Motor neuron (in vitro differentiated cells): Measurements from ENCODE around the gene PLAC9. TPM values are rescaled to one million over a fixed set of nuclear protein-coding genes. Genes with fewer than 3 reads are reported as not detected.
A peak's percentile ranks its signal among the peaks of the same experiment; 100 is the strongest.

ENCODE experiments used
- ATAC-seq, 8 experiments: fragments of 200-7000 bp; cut with Tn5 transposase; replicated peaks in 6 of 8; 2 replicates each; pipeline ENCODE4 v1.8.0; 2021; ENCODE audit warnings: mild to moderate bottlenecking in 8 of 8, moderate library complexity in 8 of 8
- H3K27ac ChIP-seq, 2 donors: fragments of 250-450 bp; sonication (Bioruptor Pico); 2 replicates each; pipeline ENCODE4 v1.9.0; 2021; ENCODE audit warnings: antibody characterized with exemption in 2 of 2, mild to moderate bottlenecking in 2 of 2, moderate library complexity in 1 of 2
- H3K4me1 ChIP-seq, 2 donors: fragments of 250-450 bp; sonication (Bioruptor Pico); replicated peaks in 1 of 2; 2 replicates each; pipeline ENCODE4 v1.6.1; 2021; ENCODE audit warnings: antibody characterized with exemption in 2 of 2, mild to moderate bottlenecking in 2 of 2, moderate library complexity in 1 of 2
- H3K4me3 ChIP-seq, 5 donors: fragments of 250-450 bp; sonication (Bioruptor Pico); 2 replicates each; pipeline ENCODE4 v1.9.0; 2021; ENCODE audit warnings: antibody characterized with exemption in 5 of 5, mild to moderate bottlenecking in 5 of 5, moderate library complexity in 4 of 5
- WGBS, 10 experiments: fragments of 450-650 bp; shearing (Covaris generic); methylation state at CpG; one replicate each; pipeline ENCODE4 v1.0.0; 2022; 5-methylcytosine and 5-hydroxymethylcytosine counted together
- in situ Hi-C, 9 experiments: fragments of 400-800 bp; cut with MboI; loops; one replicate each; pipeline ENCODE4 v1.15.0; 2021; ENCODE audit warnings: low sequenced_read_pairs in 9 of 9, low pct_unique_long_range_greater_than_20kb in 2 of 9; ENCODE audit not compliant: unreplicated experiment in 9 of 9
- total RNA-seq, 8 experiments: library from RNA; unstranded; fragments of 300-600 nt; gene quantifications; 2 replicates each; pipeline versions ENCODE4 v1.2.3 to v1.2.4, GENCODE V29; 2022

Gene PLAC9
- total RNA-seq, 8 experiments from 2014 or later, result 0.16 to 47.0 (median 1.0) TPM; not detected in 1

DNA sequence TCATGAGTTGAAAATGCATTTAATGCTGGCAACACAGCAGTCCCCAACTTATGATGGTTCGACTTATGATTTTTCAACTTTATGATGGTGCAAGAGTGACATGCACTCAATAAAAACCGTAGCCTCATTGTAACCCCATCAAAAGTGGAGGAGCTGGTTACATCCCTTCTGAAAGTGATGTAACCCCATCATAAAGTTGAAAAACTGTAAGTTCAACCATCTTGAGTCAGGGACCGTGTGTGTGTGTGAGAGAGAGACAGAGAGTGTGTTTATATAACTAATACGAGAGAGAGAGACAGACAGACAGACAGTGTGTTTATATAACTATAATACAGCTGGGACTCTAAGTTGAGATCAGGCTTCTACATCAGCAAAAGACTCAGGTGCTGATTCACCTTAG lies 51.8 kb downstream of the PLAC9 start:
- no peak for ATAC-seq
- in situ Hi-C loops, result no loop called here
- Histone ChIP-seq H3K4me1 (no peaks in the 10 kb centered on the region), H3K27ac (no peak overlapping the region), H3K4me3 (no peak overlapping the region)
- WGBS, 10 experiments, result 50 to 100% (median 82%) methylated on average over 1 to 4 of the region's 4 CpGs; no CpG with 5 or more reads in 1 of the 10 experiments

DNA sequence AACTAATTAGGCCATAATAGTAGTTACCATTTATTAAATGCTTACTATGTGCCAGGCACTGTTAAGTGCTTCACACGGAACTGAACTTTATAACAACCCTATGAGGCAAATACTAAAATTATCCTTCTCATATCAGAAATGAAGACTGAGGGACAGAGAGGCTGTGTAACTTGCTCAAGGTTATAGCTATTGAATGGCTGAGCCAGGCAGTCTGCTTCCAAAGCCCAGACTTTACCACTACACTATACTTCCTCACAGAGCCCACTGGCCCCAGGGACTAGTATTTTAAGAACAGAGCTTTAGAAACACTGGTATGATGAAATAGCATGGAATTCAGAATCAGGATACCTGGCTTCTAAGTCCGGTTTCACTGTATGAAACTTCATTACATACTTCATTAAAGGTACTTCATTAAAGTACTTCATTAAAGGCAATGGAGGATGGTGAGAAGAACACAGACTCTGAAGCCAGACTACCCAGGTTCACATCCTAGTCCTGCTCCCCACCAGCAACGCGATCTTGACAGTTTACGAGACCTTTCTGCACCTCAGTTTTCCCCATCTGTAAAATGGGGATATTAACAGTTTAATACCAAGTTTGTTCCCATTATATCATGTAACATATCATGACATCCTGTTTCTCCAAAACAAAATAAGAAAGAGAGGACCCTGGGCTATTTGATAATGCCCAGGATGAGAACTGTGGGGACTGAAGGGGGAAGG lies 53.2 kb downstream of the PLAC9 start:
- H3K4me1 ChIP-seq, result no peaks in the 10 kb centered on the region
- no peak overlapping the region for H3K27ac ChIP-seq
- H3K4me3 ChIP-seq, result no peak overlapping the region
- ATAC-seq, result no peak
- WGBS, 10 experiments, result 75 to 100% (median 85%) methylated on average over 1 to 5 of the region's 5 CpGs; no CpG with 5 or more reads in 1 of the 10 experiments
- in situ Hi-C loops, result no loop called here

DNA sequence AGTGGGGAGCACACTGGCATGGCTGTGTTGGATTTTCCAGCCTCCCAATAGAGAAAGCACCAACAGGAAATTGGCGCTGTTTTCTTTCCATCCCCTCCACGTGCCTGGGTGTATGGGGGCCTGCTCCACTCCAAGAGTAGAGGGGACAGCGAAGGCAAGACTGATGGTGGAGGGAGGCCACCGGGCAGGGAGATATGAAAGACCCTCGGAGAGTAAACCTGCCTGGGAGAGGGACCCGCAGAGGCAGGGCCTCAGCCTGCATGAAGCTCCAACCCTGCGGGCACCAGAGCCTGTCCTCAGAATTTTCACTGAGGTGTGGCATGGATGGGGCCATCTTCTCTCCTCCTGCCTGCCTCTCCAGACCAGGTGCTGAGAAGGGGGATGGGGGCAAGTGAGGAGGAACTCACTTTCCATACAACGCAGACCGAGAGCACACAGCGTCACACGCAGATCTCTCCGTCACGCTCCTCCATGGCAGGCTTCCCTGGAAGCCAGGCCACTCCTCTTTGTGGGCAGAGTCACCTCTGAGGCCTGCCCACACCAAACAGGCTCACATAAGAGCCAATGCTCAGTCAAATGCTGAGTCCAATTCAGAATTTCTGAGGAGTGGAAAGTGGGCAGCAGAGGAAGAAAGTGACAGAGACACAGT lies 54.0 kb downstream of the PLAC9 start:
- no peaks in the 10 kb centered on the region for H3K4me1 ChIP-seq
- in situ Hi-C loops, result no loop called here
- WGBS, 10 experiments, result 80 to 100% (median 93%) methylated on average over 1 to 3 of the region's 13 CpGs; no CpG with 5 or more reads in 6 of the 10 experiments
- peak in 5 of 8 experiments; percentile 8 to 61 (median 43) for ATAC-seq
- H3K4me3 ChIP-seq, result no peak overlapping the region
- H3K27ac ChIP-seq, result no peak overlapping the region

DNA sequence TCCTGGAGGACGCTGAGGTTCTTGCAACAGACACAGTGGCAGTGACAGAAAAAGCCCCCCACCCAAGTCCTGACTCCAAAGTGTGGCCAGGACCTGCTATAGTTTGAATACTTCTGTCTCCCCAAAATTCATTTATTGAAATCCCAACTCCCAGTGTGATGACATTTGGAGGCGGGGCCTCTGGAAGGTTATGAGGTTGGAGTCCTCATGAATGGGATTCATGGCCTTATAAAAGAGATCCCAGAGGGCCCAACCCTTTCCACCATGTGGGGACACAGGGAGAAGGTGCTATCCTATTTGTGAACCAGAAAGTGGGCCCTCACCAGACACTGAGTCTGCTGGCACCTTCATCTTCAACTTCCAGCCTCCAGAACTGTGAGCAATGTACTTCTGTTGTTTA lies 54.5 kb downstream of the PLAC9 start:
- Histone ChIP-seq H3K4me1 (no peaks in the 10 kb centered on the region), H3K27ac (no peak overlapping the region), H3K4me3 (no peak overlapping the region)
- in situ Hi-C loops, result no loop called here
- ATAC-seq, result peak in 2 of 8 experiments; percentile 3 to 6
- 80 to 100% (median 100%) methylated on average over 1 of the region's 2 CpGs; no CpG with 5 or more reads in 6 of the 10 experiments for WGBS, 10 experiments

DNA sequence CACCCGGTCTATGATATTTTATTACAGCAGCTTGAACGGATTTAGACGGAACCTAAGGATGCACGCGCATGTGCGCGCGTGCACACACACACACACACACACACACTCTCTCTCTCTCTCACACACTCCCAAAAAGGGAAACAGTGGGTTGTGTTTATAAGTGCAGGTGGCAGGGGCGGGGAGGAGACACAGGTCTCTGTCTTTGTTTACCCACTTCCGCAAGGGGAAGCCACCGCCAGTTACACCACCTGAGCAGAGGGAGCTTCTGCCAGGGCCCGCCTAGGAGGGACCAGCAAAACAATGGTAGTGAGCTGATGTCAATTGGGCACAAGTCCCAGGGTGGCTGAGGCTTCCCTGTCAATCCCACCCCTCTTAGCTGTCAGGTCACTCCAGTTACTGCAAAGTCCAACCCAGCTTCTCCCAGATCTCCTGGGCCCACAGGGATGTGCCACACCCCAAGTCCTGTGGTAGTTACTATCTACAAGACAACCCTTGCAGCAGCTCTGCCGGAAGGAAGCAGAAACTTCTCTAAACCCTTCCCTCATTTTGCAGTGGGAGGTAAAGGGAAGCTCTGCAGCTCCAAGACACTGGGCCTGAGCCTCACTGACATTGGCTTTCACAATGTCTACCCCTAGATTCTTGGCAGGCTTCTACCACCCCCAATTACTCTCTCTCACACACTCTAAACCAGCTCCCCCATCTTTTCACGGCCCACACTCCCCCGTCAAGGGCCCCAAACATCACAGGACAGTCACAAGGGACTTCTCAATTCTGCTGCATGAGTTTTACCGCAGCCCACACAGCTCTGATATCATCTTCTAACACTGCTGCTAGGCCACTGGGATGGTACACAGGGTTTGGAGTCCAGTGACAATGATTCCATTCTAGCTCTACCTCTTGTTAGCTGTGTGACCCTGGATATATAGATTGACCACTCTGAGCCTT lies 55.2 kb downstream of the PLAC9 start:
- ATAC-seq, result peak in 2 of 8 experiments; percentile 4 to 23
- Histone ChIP-seq H3K4me1 (no peaks in the 10 kb centered on the region), H3K27ac (no peak overlapping the region), H3K4me3 (no peak overlapping the region)
- in situ Hi-C loops, result no loop called here
- WGBS, 10 experiments, result 67 to 100% (median 94%) methylated on average over 1 to 11 of the region's 16 CpGs; no CpG with 5 or more reads in 4 of the 10 experiments

DNA sequence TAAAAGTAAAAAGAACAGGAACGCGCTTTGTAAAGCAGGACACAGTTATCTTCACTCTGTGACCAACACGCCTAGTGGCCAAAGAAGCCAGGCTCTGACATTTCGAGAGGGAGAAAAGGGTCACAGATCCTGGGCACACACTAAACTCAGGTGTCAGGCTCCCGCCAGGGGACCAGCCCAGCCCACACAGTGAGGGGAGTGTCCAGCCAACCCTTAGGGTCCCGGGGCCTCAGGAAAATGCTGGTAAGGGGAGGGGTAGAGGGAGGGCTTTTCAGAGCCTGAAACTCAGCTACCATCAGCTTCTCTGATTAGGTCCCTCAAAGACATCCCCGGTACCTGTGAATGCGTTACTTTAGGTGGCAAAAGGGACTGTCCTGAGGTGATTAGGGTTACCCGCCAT lies 56.2 kb downstream of the PLAC9 start:
- 72 to 100% (median 88%) methylated on average over 1 to 6 of the region's 9 CpGs; no CpG with 5 or more reads in 3 of the 10 experiments for WGBS, 10 experiments
- no peak for ATAC-seq
- H3K27ac ChIP-seq, result no peak overlapping the region
- no peaks in the 10 kb centered on the region for H3K4me1 ChIP-seq
- in situ Hi-C loops, result no loop called here
- no peak overlapping the region for H3K4me3 ChIP-seq

DNA sequence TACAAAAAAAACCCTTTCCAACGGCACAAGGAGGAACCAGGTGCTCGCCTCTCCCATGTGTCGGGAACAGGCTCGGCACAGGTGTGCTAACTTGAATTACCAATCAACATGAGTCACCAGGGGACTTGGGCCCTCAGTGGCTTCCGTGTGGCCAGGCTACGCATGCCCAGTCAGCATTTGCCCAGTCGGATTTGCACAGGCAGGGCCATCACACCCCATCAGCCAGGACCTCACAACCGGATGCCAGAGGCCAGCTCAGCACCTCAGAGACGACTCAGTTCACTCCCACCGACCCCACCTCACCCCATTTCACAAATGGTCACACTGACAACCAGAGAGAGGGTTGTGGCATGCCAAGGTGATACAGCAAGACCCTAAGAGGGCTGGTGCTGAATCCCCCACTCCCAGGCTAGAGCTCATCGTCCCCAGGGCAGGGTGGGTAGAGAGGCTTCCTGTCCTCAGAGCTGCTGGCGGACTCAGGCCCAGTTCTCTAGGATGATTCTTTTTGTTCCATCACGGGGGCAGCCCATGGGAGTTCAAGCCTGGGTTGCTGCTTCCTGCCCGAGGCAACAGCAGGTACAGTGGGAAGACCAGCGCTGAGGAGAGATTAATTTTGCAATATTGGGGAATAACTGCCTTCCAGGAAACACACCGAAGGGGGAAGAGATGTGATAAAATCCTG lies 59.2 kb downstream of the PLAC9 start:
- in situ Hi-C loops, result no loop called here
- Histone ChIP-seq H3K4me1 (no peaks in the 10 kb centered on the region), H3K4me3 (no peak overlapping the region), H3K27ac (no peak overlapping the region)
- no peak for ATAC-seq
- WGBS, 10 experiments, result 50 to 100% (median 78%) methylated on average over 1 to 11 of the region's 16 CpGs

DNA sequence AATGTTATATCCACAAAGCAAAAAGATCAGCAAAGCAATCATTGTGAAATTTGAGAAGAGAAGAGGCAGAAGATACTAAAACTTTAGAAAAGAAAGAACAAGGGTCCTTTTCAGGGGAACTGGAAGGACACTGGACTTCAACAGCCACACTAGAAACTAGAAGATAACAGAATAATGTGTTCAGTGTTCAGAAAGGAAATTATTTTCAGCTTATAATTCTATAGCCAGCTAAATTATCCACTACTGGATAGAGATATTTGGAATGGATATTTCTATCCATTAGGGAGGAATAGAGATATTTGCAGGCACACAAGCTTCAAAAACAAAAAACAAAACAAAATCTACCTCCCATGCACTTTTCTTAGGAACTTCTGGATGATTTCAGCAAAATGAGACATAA lies 60.0 kb downstream of the PLAC9 start:
- H3K4me1 ChIP-seq, result no peaks in the 10 kb centered on the region
- H3K4me3 ChIP-seq, result no peak overlapping the region
- H3K27ac ChIP-seq, result no peak overlapping the region
- in situ Hi-C loops, result no loop called here
- no peak for ATAC-seq

DNA sequence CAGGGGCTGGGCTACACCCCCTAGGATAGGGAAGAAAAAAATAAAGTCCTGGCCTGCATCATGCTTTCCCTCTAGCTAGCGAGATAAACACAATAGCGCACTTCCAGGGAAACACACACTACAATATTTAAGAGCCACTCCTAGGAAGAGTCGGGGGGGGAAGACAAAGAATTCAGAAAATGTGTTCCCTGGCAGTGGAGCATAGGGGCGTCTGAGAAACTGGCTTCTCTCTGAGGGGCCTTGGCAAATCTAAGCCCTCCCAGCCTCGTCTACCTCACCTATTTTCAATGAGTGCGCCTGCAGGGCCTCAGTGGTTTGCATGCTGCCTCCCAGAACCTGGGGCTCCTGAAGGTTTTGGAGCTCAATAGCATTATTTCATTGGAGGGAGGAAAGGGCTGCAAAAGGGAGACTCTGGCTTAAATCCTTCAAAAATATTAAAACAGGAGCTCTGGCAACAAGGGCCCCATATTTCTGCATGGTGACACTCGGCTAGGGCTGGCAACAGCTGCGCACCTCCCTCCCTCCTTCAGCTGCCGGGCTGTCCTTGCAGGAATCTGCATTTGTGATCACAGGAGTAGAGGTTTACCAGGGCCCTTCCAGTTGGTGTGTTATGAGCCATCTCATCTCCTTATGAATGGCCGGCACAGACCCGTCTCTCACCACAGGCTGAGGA lies 62.0 kb downstream of the PLAC9 start:
- Histone ChIP-seq H3K27ac (no peak overlapping the region), H3K4me1 (no peaks in the 10 kb centered on the region), H3K4me3 (no peak overlapping the region)
- in situ Hi-C loops, result no loop called here
- WGBS, 10 experiments, result 64 to 100% (median 83%) methylated on average over 1 to 7 of the region's 11 CpGs; no CpG with 5 or more reads in 4 of the 10 experiments
- ATAC-seq, result peak in 1 of 8 experiments; percentile 26

Other genes starting within 250 kb of the PLAC9 start
- 1 to 10 TPM in 1 of 8 experiments, under 1 TPM in 3, not detected in 4; 0.22 to 1.5 (median 0.65) TPM for gene SFTPD, start 183.6 kb upstream of the PLAC9 start, total RNA-seq
- gene TMEM254, start 54.1 kb upstream of the PLAC9 start, total RNA-seq, result 10 to 100 TPM in 6 of 8 experiments, 1 to 10 TPM in 2; 8.9 to 28.5 (median 15.1) TPM
- gene ANXA11, start 72.8 kb downstream of the PLAC9 start, total RNA-seq, result 100 to 1,000 TPM in 3 of 8 experiments, 10 to 100 TPM in 1, 1 to 10 TPM in 4; 4.9 to 197 (median 37.4) TPM
- gene MAT1A, start 156.9 kb downstream of the PLAC9 start, total RNA-seq, result 1 to 10 TPM in 1 of 8 experiments, under 1 TPM in 5, not detected in 2; 0.04 to 3.2 (median 0.63) TPM
- under 1 TPM in 1 of 8 experiments, not detected in 7; 0.27 TPM for gene DYDC1, start 224.0 kb downstream of the PLAC9 start, total RNA-seq
- gene DYDC2, start 224.1 kb downstream of the PLAC9 start, total RNA-seq, result 1 to 10 TPM in 4 of 8 experiments, under 1 TPM in 2, not detected in 2; 0.45 to 9.3 (median 1.7) TPM